Measurements from ENCODE around the gene TPO.
A peak's percentile ranks its signal among the peaks of the same experiment; 100 is the strongest.
"Not testable (repeated sequence)": the region's sequence is repeated elsewhere in the genome, so short reads cannot be mapped to it uniquely, and the experiment has no call there.

TPO gene

GRCh38 chr2:1509271-1510065 lies 96.2 kb downstream of the TPO start:
- DNase-seq = no peak

- no peak for DNase-seq
These were observed 96.9 kb downstream of the TPO start for GRCh38 chr2:1510176-1510575.

- no peak for DNase-seq
These were observed 98.2 kb downstream of the TPO start for GRCh38 chr2:1511455-1511854.

GRCh38 chr2:1512321-1513289 lies 99.3 kb downstream of the TPO start:
- DNase-seq = no peak

GRCh38 chr2:1514391-1515072 lies 101.3 kb downstream of the TPO start:
- no peak for DNase-seq

- no peak for DNase-seq
These were observed 101.8 kb downstream of the TPO start for GRCh38 chr2:1515073-1515430.

- no peak for DNase-seq
These were observed 102.9 kb downstream of the TPO start for GRCh38 chr2:1515986-1516797.

GRCh38 chr2:1516798-1517060 lies 103.5 kb downstream of the TPO start:
- no peak for DNase-seq

GRCh38 chr2:1517291-1517690 lies 104.0 kb downstream of the TPO start:
- not testable (repeated sequence) for DNase-seq

GRCh38 chr2:1517786-1518185 lies 104.5 kb downstream of the TPO start:
- no peak for DNase-seq

- DNase-seq = peak; percentile 36
These were observed 105.1 kb downstream of the TPO start for GRCh38 chr2:1518331-1518803.

GRCh38 chr2:1518867-1519530 lies 105.7 kb downstream of the TPO start:
- DNase-seq = no peak

- no peak for DNase-seq
These were observed 108.1 kb downstream of the TPO start for GRCh38 chr2:1521191-1521877.

- DNase-seq = no peak
These were observed 108.9 kb downstream of the TPO start for GRCh38 chr2:1521878-1522830.

- DNase-seq = no peak
These were observed 114.1 kb downstream of the TPO start for GRCh38 chr2:1527153-1527992.

- DNase-seq = no peak
These were observed 115.2 kb downstream of the TPO start for GRCh38 chr2:1528273-1529064.

GRCh38 chr2:1538663-1539062 lies 125.4 kb downstream of the TPO start:
- no peak for DNase-seq

GRCh38 chr2:1539441-1539840 lies 126.2 kb downstream of the TPO start:
- DNase-seq = no peak

All from MV-4-11 (cell line).